Activated CD8-positive, alpha-beta memory T cell treated with anti-CD3 and anti-CD28 coated beads, Interleukin-2, amount 50 U/mL, for 4 hours (primary cell): ENCODE data around the gene MC5R.

Experiments
- DNase-seq: peaks from one replicate; pipeline ENCODE4 v3.0.0-alpha.2; 2020

MC5R gene

DNA sequence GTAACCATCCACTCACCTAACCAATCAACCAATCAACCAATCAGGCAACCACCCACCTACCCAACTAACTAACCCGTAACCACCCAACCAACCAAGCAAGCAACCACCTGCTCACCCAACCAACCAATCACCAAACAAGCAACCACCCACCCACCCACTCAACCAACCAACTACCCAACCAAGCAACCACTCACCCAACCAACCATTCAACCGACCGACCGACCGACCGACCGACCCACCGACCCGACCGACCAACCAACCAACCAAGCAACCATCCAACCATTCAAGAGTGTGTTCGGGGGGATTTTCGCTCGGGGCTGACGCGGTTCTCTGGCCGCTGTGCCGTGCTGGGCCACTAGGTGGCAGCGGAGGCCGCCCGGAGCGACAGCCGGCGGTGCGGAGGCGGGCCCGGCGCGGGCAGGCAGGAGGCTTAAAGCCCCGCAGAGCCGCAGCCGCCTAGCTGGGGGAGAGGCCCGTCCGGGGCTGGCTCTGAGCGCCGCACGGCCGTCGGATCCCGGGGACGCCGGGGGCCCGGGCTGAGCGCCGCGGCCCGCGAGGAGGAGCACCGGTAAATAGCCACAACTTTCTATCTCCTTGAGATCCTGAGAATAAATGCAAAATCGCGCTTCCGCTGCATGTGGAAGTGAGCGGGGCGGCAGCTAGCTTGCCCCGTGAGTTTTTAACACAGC is at the start of gene MC5R:
TSS of gene MC5R (plus strand) at position 443 of the 689 bp plus-strand sequence. CDS start 1,617 bp downstream, outside the sequence.
- DNase-seq, result peak; percentile 76

- DNase-seq, result no peak
Observed at GRCh38 chr18:13775058-13775457, 48.9 kb upstream of the MC5R start.

DNA sequence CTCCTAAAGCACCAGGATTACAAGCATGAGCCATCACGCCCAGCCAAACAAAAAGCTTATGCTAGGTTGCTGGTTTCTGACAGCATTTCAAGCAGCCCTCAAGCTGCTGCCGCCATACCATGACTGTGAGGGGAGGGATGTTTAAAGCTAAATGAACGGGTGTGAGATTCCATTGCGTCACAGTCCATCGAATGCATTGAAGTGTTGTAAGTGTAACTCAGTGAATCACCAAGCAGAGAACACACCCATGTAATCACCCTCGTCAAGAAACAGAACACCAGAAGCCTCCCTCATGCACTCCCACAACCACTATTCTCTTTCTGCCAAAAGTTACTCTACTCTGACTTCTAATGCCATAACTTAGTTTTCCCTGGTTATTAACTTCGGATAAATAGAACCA is 32.8 kb upstream of the MC5R start:
- DNase-seq, result no peak

DNA sequence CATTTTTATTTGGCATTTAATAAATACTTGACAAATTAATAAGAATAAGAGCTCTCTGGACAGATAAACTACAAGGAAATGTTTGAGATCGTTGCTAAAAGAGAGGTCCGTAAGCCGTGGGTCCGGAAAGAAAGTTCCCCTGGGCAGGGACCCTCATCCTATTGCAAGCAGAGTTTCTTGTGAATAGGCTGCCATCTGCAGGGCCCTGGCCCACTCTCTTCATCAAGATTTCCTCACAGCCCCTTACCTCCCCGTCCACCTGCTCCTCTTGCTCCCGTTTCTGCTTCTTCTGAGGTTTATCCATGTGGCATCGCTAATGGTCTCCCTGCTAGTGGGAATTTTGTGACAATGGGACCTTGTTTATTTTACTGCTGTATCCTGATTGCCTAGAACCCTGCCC is 30.1 kb upstream of the MC5R start:
- DNase-seq, result no peak

GRCh38 chr18:13796515-13796914 is 27.4 kb upstream of the MC5R start:
- DNase-seq, result no peak

DNA sequence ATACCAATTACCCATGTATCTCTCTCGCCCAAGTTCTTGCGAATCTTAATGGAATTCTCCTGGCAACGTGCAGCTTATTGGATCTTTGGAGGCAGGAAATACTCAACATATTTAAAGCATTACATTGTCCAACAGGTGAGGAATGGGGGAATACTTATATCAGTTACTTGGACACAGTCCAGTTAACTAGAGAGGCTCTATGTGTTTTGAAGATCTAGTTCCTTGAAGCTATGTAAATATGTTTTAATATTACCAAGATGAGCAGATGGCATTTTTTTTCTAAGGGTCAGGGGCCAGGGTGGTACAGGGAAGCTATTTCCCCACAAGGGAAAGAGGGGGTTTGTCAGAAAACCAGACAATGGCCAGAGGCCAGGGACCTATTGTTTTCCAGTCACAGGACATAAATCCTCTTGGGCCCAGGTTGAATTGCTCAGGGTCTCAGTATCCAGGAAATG is 26.8 kb upstream of the MC5R start:
- DNase-seq, result no peak

- DNase-seq, result no peak
Observed at GRCh38 chr18:13799396-13799795, 24.6 kb upstream of the MC5R start.

GRCh38 chr18:13800505-13801259 is 23.3 kb upstream of the MC5R start:
- peak; percentile 38 for DNase-seq

DNA sequence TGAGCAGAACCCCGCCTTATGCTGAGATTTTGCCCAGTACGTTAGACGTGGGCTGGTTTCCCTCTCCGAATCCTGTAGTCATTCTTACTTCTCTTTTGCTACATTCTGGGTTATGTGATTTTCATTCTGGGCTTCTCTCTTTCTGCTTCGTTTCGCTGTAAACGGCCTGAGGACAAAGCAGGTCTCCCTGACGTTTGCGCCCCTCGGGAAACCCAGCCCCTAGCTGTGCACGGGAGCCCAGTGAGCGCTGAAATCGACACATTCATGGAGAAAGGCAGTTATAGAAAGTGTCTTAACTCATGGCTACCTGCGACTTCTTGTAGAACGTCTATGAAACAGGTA is 22.7 kb upstream of the MC5R start:
- DNase-seq, result no peak

GRCh38 chr18:13804305-13804704 is 19.6 kb upstream of the MC5R start:
- no peak for DNase-seq

DNA sequence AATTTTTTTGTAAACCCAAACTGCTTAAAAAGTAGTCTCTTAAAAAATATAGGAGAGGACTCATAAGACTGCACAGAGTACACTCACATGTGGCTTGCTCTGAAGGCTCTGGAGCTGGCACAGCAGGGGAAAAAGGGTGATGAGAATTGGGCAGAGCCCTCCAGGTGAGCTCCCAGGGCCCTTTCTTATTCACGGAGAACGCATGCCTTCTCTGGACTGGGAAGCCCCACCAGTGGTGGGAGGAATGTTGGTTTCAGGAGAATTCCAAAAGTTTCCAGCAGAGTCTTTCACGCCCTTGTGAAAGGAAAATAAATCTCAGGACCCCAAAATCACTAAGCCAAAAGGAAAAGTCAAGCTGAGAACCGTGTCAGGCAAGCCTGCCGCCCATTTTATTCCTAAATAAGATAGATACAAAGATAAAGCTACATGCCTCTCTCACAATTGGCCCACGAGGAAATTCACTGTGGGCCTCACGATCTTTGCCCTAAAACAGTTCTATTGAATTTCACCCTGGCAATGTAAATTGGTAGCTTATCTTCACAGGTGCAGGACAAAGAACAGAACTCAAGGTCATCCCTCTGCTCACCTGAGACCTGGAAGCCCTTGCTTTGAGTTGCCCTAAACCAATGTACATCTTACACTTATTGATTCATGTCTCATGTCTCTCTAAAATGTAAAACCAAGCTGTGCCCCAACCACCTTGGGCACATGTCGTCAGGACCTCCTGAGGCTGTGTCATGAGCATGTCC is 15.5 kb upstream of the MC5R start:
- DNase-seq, result no peak

- DNase-seq, result no peak
Observed at GRCh38 chr18:13809043-13809430, 14.9 kb upstream of the MC5R start.

GRCh38 chr18:13809531-13810255 is 14.3 kb upstream of the MC5R start:
- DNase-seq, result no peak

- DNase-seq, result no peak
Observed at GRCh38 chr18:13810950-13811485, 12.9 kb upstream of the MC5R start.

GRCh38 chr18:13811993-13812392 is 12.0 kb upstream of the MC5R start:
- DNase-seq, result no peak

- DNase-seq, result peak; percentile 58
Observed at GRCh38 chr18:13813271-13813849, 10.6 kb upstream of the MC5R start.

- no peak for DNase-seq
Observed at GRCh38 chr18:13826209-13826608, 2.3 kb downstream of the MC5R start.

GRCh38 chr18:13831864-13832508 is 8.0 kb downstream of the MC5R start:
- no peak for DNase-seq

GRCh38 chr18:13834496-13835015 is 10.6 kb downstream of the MC5R start:
- DNase-seq, result no peak

DNA sequence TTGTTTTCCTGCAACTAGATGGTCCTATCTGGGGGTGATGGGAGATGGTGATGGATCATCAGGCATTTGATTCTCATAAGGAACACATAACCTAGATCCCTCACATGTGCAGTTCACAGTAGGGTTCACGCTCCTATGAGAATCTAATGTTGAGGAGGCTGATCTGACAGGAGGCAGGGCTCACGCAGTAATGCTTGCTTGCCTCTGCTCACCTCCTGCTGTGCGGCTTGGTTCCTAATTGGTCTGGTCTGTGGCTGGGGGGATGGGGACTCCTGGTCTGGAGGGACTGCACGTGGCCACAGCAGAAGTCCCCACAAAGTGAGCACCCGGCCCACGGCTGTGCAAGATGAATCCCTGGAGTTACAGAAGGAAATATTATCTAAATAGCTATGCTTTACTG is 11.3 kb downstream of the MC5R start:
- DNase-seq, result no peak

GRCh38 chr18:13836559-13836958 is 12.6 kb downstream of the MC5R start:
- no peak for DNase-seq

DNA sequence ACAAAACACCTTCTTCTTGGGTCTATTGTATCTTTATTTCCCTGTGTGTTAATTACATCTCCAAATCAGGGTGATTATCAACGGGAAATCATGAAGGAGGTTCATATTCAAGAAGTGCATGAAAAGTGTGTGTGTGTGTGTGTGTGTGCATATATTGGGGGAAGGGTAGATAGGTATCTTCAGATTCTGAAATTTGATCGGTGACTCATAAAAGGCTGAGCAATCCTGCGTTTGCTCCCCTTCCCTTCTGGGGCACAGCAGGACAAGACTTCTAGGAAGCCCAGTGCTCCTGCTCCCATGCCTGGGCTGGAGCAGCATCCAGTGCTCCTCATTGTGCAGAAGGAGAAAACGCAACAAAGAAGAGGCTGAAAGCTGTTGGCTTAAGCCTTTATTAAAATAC is 25.8 kb downstream of the MC5R start:
- no peak for DNase-seq
